WTC11 (cell line): ENCODE measurements around the gene COL20A1. TPM values are rescaled to one million over a fixed set of nuclear protein-coding genes. Genes with fewer than 3 reads are reported as not detected.

ENCODE experiments used
- ATAC-seq: fragments of 200-7000 bp; cut with Tn5 transposase; 2 replicates; pipeline ENCODE4 v1.10.0; 2021; ENCODE audit warnings: mild to moderate bottlenecking, moderate library complexity
- CTCF ChIA-PET: fragments of 300-600 bp; sonication (Branson Sonifier 250); formaldehyde crosslinking; loops from one replicate; lab custom pipeline; 2021; ENCODE audit warnings: antibody characterized with exemption; lab: Charles Lee
- POLR2A ChIA-PET: fragments of 350-600 bp; sonication (Branson Sonifier 250); formaldehyde crosslinking; loops from one replicate; lab custom pipeline; 2021; ENCODE audit warnings: antibody characterized with exemption; lab: Charles Lee
- DNase-seq: peaks from one replicate; pipeline ENCODE4 v3.0.0; 2021; ENCODE audit warnings: low spot score
- H3K27ac Mint-ChIP-seq: 2 replicates; pipeline ENCODE4 v1.8.0; 2021; ENCODE audit warnings: mixed read lengths
- H3K27me3 Mint-ChIP-seq: 2 replicates; pipeline ENCODE4 v1.8.0; 2021; ENCODE audit warnings: low read depth, mild to moderate bottlenecking, moderate library complexity, mixed read lengths
- H3K36me3 Mint-ChIP-seq: 2 replicates; pipeline ENCODE4 v1.8.0; 2021; ENCODE audit warnings: mixed read lengths
- H3K4me1 Mint-ChIP-seq: 2 replicates; pipeline ENCODE4 v1.8.0; 2022; ENCODE audit warnings: mixed read lengths
- H3K4me3 Mint-ChIP-seq: 2 replicates; pipeline ENCODE4 v1.8.0; 2021; ENCODE audit warnings: mild to moderate bottlenecking, moderate library complexity, mixed read lengths
- H3K9me3 Mint-ChIP-seq: 2 replicates; pipeline ENCODE4 v1.8.0; 2021; ENCODE audit warnings: mixed read lengths
- ESRRA ChIP-seq: sonication (generic); formaldehyde crosslinking; IDR thresholded peaks from 2 replicates; pipeline ENCODE4 v1.8.1; 2022; ENCODE audit warnings: mild to moderate bottlenecking, missing genetic modification reagents, borderline replicate concordance
- GABPB1 ChIP-seq: sonication (generic); formaldehyde crosslinking; IDR thresholded peaks from 2 replicates; pipeline ENCODE4 v1.8.1; 2023; ENCODE audit warnings: mild to moderate bottlenecking, missing genetic modification reagents
- GRHL2 ChIP-seq: fragments of 250-450 bp; sonication (Bioruptor Pico); IDR thresholded peaks from 2 replicates; pipeline ENCODE4 v1.8.0; 2022; ENCODE audit warnings: mild to moderate bottlenecking, moderate library complexity; ENCODE audit not compliant: insufficient replicate concordance, severe bottlenecking
- HMGA2 ChIP-seq: fragments of 250-450 bp; sonication (Bioruptor Pico); IDR thresholded peaks from 2 replicates; pipeline ENCODE4 v1.4.0; 2021; ENCODE audit warnings: mild to moderate bottlenecking, moderate library complexity
- JAZF1 ChIP-seq: fragments of 250-450 bp; sonication (Bioruptor Pico); IDR thresholded peaks from 2 replicates; pipeline ENCODE4 v1.9.0; 2021; ENCODE audit warnings: moderate library complexity, mild to moderate bottlenecking, inconsistent platforms
- MYBL2 ChIP-seq: sonication (generic); formaldehyde crosslinking; IDR thresholded peaks from 2 replicates; pipeline ENCODE4 v1.8.1; 2023; ENCODE audit warnings: mild to moderate bottlenecking, moderate library complexity, missing genetic modification reagents
- NFYB ChIP-seq: sonication (generic); formaldehyde crosslinking; conservative IDR thresholded peaks from 2 replicates; pipeline ENCODE4 v1.8.0; 2022; ENCODE audit warnings: low read depth, missing genetic modification reagents
- PRRX2 ChIP-seq: fragments of 250-450 bp; sonication (Bioruptor Pico); IDR thresholded peaks from 2 replicates; pipeline ENCODE4 v1.8.0; 2021; ENCODE audit warnings: mild to moderate bottlenecking
- RELA ChIP-seq: sonication (generic); formaldehyde crosslinking; IDR thresholded peaks from 2 replicates; pipeline ENCODE4 v1.8.1; 2022; ENCODE audit warnings: missing genetic modification reagents, mild to moderate bottlenecking, borderline replicate concordance
- STAT6 ChIP-seq: sonication (generic); formaldehyde crosslinking; conservative IDR thresholded peaks from 2 replicates; pipeline ENCODE4 v1.8.1; 2023; ENCODE audit warnings: mild to moderate bottlenecking, low read depth, missing genetic modification reagents, moderate library complexity
- TCF7 ChIP-seq: sonication (generic); formaldehyde crosslinking; IDR thresholded peaks from 2 replicates; pipeline ENCODE4 v1.8.0; 2022; ENCODE audit warnings: mild to moderate bottlenecking, low read depth, missing genetic modification reagents, moderate library complexity
- USF1 ChIP-seq: sonication (generic); formaldehyde crosslinking; IDR thresholded peaks from 2 replicates; pipeline ENCODE4 v1.8.0; 2022; ENCODE audit warnings: mild to moderate bottlenecking, missing genetic modification reagents
- ZNF121 ChIP-seq: sonication (generic); formaldehyde crosslinking; IDR thresholded peaks from 2 replicates; pipeline ENCODE4 v1.8.0; 2023; ENCODE audit warnings: missing genetic modification reagents
- ZNF671 ChIP-seq: fragments of 250-450 bp; sonication (Bioruptor Pico); IDR thresholded peaks from 2 replicates; pipeline ENCODE4 v1.8.0; 2021; ENCODE audit warnings: mild to moderate bottlenecking
- total RNA-seq: library from RNA; stranded (reverse); gene quantifications from 3 replicates; pipeline ENCODE4 v1.2.3, GENCODE V29; 2021
- TF ChIP-seq, protein P1 (sequence below): sonication (generic); formaldehyde crosslinking; conservative IDR thresholded peaks from 2 replicates; pipeline ENCODE4 v1.8.1; 2022; ENCODE audit warnings: mild to moderate bottlenecking, missing genetic modification reagents
- TF ChIP-seq, protein P2 (sequence below): sonication (generic); formaldehyde crosslinking; IDR thresholded peaks from 2 replicates; pipeline ENCODE4 v1.8.1; 2023; ENCODE audit warnings: mild to moderate bottlenecking, missing genetic modification reagents, moderate library complexity
- TF ChIP-seq, protein P3 (sequence below): fragments of 250-450 bp; sonication (Bioruptor Pico); IDR thresholded peaks from 2 replicates; pipeline ENCODE4 v1.9.0; 2021; ENCODE audit warnings: mild to moderate bottlenecking
- TF ChIP-seq, protein P4 (sequence below): sonication (generic); formaldehyde crosslinking; IDR thresholded peaks from 2 replicates; pipeline ENCODE4 v1.8.1; 2023; ENCODE audit warnings: mild to moderate bottlenecking, missing genetic modification reagents
- TF ChIP-seq, protein P5 (sequence below): sonication (generic); formaldehyde crosslinking; IDR thresholded peaks from 2 replicates; pipeline ENCODE4 v1.8.1; 2022; ENCODE audit warnings: low read depth, missing genetic modification reagents, borderline replicate concordance
- TF ChIP-seq, protein P6 (sequence below): sonication (generic); formaldehyde crosslinking; IDR thresholded peaks from 2 replicates; pipeline ENCODE4 v1.8.0; 2022; ENCODE audit warnings: missing genetic modification reagents

Gene COL20A1
- total RNA-seq, 1 experiment from 2014 or later = 1.3 TPM

- TF ChIP-seq TCF7 (no peak), PRRX2 (CRISPR knock-in tag) (no peak), MYBL2 (CRISPR knock-in tag) (no peak), GRHL2 (no peak)
- TF ChIP-seq, protein P1, sequence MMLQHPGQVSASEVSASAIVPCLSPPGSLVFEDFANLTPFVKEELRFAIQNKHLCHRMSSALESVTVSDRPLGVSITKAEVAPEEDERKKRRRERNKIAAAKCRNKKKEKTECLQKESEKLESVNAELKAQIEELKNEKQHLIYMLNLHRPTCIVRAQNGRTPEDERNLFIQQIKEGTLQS (CRISPR knock-in tag) = no peak
- TF ChIP-seq, protein P2, sequence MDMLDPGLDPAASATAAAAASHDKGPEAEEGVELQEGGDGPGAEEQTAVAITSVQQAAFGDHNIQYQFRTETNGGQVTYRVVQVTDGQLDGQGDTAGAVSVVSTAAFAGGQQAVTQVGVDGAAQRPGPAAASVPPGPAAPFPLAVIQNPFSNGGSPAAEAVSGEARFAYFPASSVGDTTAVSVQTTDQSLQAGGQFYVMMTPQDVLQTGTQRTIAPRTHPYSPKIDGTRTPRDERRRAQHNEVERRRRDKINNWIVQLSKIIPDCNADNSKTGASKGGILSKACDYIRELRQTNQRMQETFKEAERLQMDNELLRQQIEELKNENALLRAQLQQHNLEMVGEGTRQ (CRISPR knock-in tag) = no peak
Observed at GRCh38 chr20:63350597-63351325, 57.8 kb downstream of the COL20A1 start (continued).

GRCh38 chr20:63351326-63351700 is 58.3 kb downstream of the COL20A1 start:
- Mint-ChIP-seq H3K36me3 (peaks cover 2% of the 10 kb centered on the region; the same call in 1 of the 2 replicates), H3K4me3 (no peak overlapping the region), H3K9me3 (peaks cover 11% of the 10 kb centered on the region), H3K27ac (no peak overlapping the region), H3K27me3 (no peaks in the 10 kb centered on the region), H3K4me1 (peaks cover 6% of the 10 kb centered on the region)
- ATAC-seq (no peak), DNase-seq (no peak)
- ChIA-PET POLR2A (interaction anchor here (0.7 kb wide), 1 partner anchor 109 kb away, joined by 3 read pairs; no protein-coding TSS in a partner anchor), CTCF (interaction anchor here (1.0 to 3.9 kb wide), 6 partner anchors 10 to 120 kb away, joined by 3 to 20 read pairs (median 12); partner anchors contain the start of gene CHRNA4)
- TF ChIP-seq RELA (no peak), ZNF121 (CRISPR knock-in tag) (no peak), JAZF1 (CRISPR knock-in tag) (no peak), NFYB (CRISPR knock-in tag) (no peak), GABPB1 (CRISPR knock-in tag) (no peak), ESRRA (CRISPR knock-in tag) (no peak), ZNF671 (CRISPR knock-in tag) (no peak), USF1 (no peak), HMGA2 (no peak), STAT6 (CRISPR knock-in tag) (no peak)
- TF ChIP-seq, protein P3, sequence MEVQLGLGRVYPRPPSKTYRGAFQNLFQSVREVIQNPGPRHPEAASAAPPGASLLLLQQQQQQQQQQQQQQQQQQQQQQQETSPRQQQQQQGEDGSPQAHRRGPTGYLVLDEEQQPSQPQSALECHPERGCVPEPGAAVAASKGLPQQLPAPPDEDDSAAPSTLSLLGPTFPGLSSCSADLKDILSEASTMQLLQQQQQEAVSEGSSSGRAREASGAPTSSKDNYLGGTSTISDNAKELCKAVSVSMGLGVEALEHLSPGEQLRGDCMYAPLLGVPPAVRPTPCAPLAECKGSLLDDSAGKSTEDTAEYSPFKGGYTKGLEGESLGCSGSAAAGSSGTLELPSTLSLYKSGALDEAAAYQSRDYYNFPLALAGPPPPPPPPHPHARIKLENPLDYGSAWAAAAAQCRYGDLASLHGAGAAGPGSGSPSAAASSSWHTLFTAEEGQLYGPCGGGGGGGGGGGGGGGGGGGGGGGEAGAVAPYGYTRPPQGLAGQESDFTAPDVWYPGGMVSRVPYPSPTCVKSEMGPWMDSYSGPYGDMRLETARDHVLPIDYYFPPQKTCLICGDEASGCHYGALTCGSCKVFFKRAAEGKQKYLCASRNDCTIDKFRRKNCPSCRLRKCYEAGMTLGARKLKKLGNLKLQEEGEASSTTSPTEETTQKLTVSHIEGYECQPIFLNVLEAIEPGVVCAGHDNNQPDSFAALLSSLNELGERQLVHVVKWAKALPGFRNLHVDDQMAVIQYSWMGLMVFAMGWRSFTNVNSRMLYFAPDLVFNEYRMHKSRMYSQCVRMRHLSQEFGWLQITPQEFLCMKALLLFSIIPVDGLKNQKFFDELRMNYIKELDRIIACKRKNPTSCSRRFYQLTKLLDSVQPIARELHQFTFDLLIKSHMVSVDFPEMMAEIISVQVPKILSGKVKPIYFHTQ = no peak
- TF ChIP-seq, protein P4, sequence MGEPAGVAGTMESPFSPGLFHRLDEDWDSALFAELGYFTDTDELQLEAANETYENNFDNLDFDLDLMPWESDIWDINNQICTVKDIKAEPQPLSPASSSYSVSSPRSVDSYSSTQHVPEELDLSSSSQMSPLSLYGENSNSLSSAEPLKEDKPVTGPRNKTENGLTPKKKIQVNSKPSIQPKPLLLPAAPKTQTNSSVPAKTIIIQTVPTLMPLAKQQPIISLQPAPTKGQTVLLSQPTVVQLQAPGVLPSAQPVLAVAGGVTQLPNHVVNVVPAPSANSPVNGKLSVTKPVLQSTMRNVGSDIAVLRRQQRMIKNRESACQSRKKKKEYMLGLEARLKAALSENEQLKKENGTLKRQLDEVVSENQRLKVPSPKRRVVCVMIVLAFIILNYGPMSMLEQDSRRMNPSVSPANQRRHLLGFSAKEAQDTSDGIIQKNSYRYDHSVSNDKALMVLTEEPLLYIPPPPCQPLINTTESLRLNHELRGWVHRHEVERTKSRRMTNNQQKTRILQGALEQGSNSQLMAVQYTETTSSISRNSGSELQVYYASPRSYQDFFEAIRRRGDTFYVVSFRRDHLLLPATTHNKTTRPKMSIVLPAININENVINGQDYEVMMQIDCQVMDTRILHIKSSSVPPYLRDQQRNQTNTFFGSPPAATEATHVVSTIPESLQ (CRISPR knock-in tag) = no peak
- TF ChIP-seq, protein P5, sequence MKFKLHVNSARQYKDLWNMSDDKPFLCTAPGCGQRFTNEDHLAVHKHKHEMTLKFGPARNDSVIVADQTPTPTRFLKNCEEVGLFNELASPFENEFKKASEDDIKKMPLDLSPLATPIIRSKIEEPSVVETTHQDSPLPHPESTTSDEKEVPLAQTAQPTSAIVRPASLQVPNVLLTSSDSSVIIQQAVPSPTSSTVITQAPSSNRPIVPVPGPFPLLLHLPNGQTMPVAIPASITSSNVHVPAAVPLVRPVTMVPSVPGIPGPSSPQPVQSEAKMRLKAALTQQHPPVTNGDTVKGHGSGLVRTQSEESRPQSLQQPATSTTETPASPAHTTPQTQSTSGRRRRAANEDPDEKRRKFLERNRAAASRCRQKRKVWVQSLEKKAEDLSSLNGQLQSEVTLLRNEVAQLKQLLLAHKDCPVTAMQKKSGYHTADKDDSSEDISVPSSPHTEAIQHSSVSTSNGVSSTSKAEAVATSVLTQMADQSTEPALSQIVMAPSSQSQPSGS (CRISPR knock-in tag) = no peak
- TF ChIP-seq, protein P6, sequence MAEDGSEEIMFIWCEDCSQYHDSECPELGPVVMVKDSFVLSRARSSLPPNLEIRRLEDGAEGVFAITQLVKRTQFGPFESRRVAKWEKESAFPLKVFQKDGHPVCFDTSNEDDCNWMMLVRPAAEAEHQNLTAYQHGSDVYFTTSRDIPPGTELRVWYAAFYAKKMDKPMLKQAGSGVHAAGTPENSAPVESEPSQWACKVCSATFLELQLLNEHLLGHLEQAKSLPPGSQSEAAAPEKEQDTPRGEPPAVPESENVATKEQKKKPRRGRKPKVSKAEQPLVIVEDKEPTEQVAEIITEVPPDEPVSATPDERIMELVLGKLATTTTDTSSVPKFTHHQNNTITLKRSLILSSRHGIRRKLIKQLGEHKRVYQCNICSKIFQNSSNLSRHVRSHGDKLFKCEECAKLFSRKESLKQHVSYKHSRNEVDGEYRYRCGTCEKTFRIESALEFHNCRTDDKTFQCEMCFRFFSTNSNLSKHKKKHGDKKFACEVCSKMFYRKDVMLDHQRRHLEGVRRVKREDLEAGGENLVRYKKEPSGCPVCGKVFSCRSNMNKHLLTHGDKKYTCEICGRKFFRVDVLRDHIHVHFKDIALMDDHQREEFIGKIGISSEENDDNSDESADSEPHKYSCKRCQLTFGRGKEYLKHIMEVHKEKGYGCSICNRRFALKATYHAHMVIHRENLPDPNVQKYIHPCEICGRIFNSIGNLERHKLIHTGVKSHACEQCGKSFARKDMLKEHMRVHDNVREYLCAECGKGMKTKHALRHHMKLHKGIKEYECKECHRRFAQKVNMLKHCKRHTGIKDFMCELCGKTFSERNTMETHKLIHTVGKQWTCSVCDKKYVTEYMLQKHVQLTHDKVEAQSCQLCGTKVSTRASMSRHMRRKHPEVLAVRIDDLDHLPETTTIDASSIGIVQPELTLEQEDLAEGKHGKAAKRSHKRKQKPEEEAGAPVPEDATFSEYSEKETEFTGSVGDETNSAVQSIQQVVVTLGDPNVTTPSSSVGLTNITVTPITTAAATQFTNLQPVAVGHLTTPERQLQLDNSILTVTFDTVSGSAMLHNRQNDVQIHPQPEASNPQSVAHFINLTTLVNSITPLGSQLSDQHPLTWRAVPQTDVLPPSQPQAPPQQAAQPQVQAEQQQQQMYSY = no peak
